HepG2 (cell line): ENCODE data around the gene SMARCD1. TPM values are rescaled to one million over a fixed set of nuclear protein-coding genes. Genes with fewer than 3 reads are reported as not detected.

ENCODE experiments used
- ATF4 ChIP-seq, 2 experiments: fragments of 450-650 bp in 1 of 2; sonication (generic) in 1 of 2; formaldehyde crosslinking; IDR thresholded peaks; 2 replicates each; pipeline versions ENCODE4 v1.5.0 to v1.8.0; 2020 to 2022; ENCODE audit warnings: mild to moderate bottlenecking in 1 of 2, missing genetic modification reagents in 1 of 2
- IRF1 ChIP-seq: sonication (generic); formaldehyde crosslinking; IDR thresholded peaks from 2 replicates; pipeline ENCODE4 v1.4.0; 2020; ENCODE audit warnings: low read depth, mild to moderate bottlenecking, missing genetic modification reagents
- MAFK ChIP-seq, 2 experiments: IDR thresholded peaks in 1 of 2; conservative IDR thresholded peaks in 1 of 2; 2 replicates each; pipeline ENCODE4 v1.6.1; 2011; ENCODE audit warnings: improper control_type of control experiment in 2 of 2, low read length in 2 of 2
- PATZ1 ChIP-seq: sonication (generic); formaldehyde crosslinking; IDR thresholded peaks from 2 replicates; pipeline ENCODE4 v1.4.0; 2020; ENCODE audit warnings: missing genetic modification reagents
- POGK ChIP-seq: sonication (generic); formaldehyde crosslinking; conservative IDR thresholded peaks from 2 replicates; pipeline ENCODE4 v1.8.0; 2022; ENCODE audit warnings: mild to moderate bottlenecking, moderate library complexity, missing genetic modification reagents
- RFXAP ChIP-seq: sonication (generic); formaldehyde crosslinking; IDR thresholded peaks from 2 replicates; pipeline ENCODE4 v1.4.0; 2020; ENCODE audit warnings: missing genetic modification reagents, borderline replicate concordance
- SKIL ChIP-seq: sonication (generic); formaldehyde crosslinking; IDR thresholded peaks from 2 replicates; pipeline ENCODE4 v1.8.0; 2022; ENCODE audit warnings: missing genetic modification reagents, mild to moderate bottlenecking, moderate library complexity, borderline replicate concordance
- SNAPC4 ChIP-seq: sonication (generic); formaldehyde crosslinking; IDR thresholded peaks from 2 replicates; pipeline ENCODE4 v1.4.0; 2020; ENCODE audit warnings: mild to moderate bottlenecking, missing genetic modification reagents
- TFAP4 ChIP-seq: sonication (generic); IDR thresholded peaks from 2 replicates; pipeline ENCODE4 v1.6.1; 2016; ENCODE audit warnings: low read depth, borderline replicate concordance
- XBP1 ChIP-seq: sonication (generic); formaldehyde crosslinking; IDR thresholded peaks from 2 replicates; pipeline ENCODE4 v1.5.0; 2020; ENCODE audit warnings: missing genetic modification reagents
- ZFP91 ChIP-seq: sonication (generic); formaldehyde crosslinking; IDR thresholded peaks from 2 replicates; pipeline ENCODE4 v1.9.0; 2022; ENCODE audit warnings: missing genetic modification reagents, mild to moderate bottlenecking, borderline replicate concordance
- polyA plus RNA-seq, 8 experiments: library from polyadenylated mRNA; depleted of rRNA in 3 of 8; stranded (reverse) in 7 of 8; unstranded in 1 of 8; fragments of >200 nt; fragmentation: Illumina TruSeq in 4 of 8; extraction: Trizol in 4 of 8; gene quantifications; 2 replicates each; pipeline versions ENCODE4 v1.2.1 to v1.2.3, GENCODE V29; 2011 to 2016; ENCODE audit warnings: low read depth in 4 of 8, missing spikeins in 1 of 8, mixed read lengths in 1 of 8; ENCODE audit not compliant: insufficient read depth in 1 of 8
- total RNA-seq, 5 experiments: library from RNA; depleted of rRNA; stranded (reverse); fragments of >200 nt; fragmentation: Illumina TruSeq; extraction: Trizol; gene quantifications; 2 replicates each; pipeline ENCODE4 v1.2.3, GENCODE V29; 2016; ENCODE audit warnings: low read depth in 1 of 5

Gene SMARCD1
- total and polyA plus RNA-seq, 2 of the 13 experiments (the other 11 are each of a cell fraction or from before 2014, with no cell fraction given): 51.7 to 54.6 TPM

GRCh38 chr12:50082644-50083043 lies 2.5 kb upstream of the SMARCD1 start (continued):
- TF ChIP-seq SKIL (CRISPR knock-in tag) (peak; percentile 74), POGK (CRISPR knock-in tag) (0 out of 2 replicates have a peak, but pooled peaks have one; percentile 40), ATF4 (CRISPR knock-in tag; IDR thresholded peaks at IDR 0.05) (0 out of 4 replicates have a peak, but pooled peaks of 1 of the 2 experiments have one; percentile 24), PATZ1 (peak; percentile 66), SNAPC4 (CRISPR knock-in tag) (no peak), MAFK (conservative IDR thresholded peaks at IDR 0.05 in 1 of 2, IDR thresholded peaks at IDR 0.05 in 1 of 2; ENCODE audit: low read length in 2 of 2) (no peak), XBP1 (CRISPR knock-in tag) (no peak), ZFP91 (peak; percentile 15; the same call in 1 of the 2 replicates), TFAP4 (no peak), IRF1 (CRISPR knock-in tag) (no peak), RFXAP (no peak)
